ENCODE results near the gene CSF2RB. TPM values are rescaled to one million over a fixed set of nuclear protein-coding genes. Genes with fewer than 3 reads are reported as not detected.

CSF2RB gene
- total and polyA plus RNA-seq, 9 donors, result 0.53 to 2.3 (median 1.8) TPM

DNA sequence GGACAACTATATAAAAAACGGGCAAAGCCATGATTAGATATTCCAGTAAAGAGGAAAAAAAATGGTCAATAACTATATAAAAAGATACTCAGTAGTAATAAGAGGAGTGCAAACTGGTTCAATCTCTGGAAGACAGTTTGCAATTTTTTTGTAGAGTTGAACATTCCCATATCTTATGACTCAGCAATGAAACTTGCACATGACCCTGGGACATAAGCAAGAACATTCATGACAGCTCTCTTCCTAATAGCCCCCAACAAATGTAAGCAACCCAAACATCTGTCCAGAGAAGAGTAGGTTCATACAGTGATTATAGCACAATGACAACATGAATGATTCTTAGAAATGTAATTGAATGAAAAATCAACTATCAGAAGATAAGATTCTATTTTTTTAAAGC is 21.8 kb upstream of the CSF2RB start:
- DNase-seq, result no peak
- Histone ChIP-seq H3K9me3 (peaks cover 0 to 3% of the 10 kb centered on the region in 2 donors), H3K27ac (no peak overlapping the region), H3K27me3 (no peaks in the 10 kb centered on the region), H3K4me3 (no peak overlapping the region), H3K36me3 (no peaks in the 10 kb centered on the region), H3K4me1 (ENCODE audit: insufficient read depth) (no peaks in the 10 kb centered on the region)
- TF ChIP-seq, protein P1, sequence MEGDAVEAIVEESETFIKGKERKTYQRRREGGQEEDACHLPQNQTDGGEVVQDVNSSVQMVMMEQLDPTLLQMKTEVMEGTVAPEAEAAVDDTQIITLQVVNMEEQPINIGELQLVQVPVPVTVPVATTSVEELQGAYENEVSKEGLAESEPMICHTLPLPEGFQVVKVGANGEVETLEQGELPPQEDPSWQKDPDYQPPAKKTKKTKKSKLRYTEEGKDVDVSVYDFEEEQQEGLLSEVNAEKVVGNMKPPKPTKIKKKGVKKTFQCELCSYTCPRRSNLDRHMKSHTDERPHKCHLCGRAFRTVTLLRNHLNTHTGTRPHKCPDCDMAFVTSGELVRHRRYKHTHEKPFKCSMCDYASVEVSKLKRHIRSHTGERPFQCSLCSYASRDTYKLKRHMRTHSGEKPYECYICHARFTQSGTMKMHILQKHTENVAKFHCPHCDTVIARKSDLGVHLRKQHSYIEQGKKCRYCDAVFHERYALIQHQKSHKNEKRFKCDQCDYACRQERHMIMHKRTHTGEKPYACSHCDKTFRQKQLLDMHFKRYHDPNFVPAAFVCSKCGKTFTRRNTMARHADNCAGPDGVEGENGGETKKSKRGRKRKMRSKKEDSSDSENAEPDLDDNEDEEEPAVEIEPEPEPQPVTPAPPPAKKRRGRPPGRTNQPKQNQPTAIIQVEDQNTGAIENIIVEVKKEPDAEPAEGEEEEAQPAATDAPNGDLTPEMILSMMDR (IDR thresholded peaks at IDR 0.05), result no peak
- TF ChIP-seq EP300 (IDR thresholded peaks at IDR 0.05), result no peak
- no peak for TF ChIP-seq POLR2A (IDR thresholded peaks at IDR 0.05)
- WGBS, 3 donors, result 51 to 66% (median 63%) methylated on average over 1 of the region's 1 CpG
- intact Hi-C loops (cut with DNase I), result no loop called here

DNA sequence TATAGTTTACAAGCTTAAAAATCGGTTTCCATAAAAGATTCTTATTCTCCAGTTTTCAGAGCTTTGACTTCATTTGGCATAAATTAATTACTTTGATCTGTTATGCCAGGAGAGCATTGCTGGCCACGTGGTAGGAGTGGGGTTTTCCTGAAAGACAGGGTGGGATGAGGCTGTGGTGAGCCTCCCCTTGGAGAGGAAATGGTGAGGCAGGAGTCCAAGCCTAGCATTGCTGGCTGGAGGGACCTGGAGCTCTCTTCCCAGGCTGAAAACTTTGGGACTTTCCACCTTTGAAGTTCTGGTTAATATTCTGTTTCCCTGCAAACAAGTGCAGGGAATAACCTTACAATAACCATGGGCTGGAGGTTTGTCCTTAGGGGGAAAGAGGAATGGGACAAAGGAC is 21.1 kb upstream of the CSF2RB start:
- 25 to 42% (median 34%) methylated on average over 2 of the region's 2 CpGs for WGBS, 3 donors

DNA sequence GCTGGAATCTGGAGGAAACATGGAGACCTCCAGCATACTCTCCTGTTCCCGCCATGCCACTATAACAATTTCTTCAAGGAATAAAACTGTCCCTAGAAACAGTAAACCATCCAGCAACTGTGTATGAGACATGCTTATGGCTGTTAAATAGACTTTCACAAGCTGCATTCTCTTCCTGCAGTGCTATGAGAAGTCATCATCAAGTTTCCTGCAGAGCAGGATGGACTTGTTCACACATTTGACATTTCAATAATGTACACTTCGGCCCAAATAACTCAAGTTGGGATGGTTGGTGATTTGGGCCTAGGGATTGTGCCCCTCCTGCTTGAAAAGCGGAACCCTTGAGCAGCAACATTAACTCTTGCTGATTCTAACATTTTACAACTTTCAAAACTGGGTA is 20.2 kb upstream of the CSF2RB start:
- no peak overlapping the region for H3K27ac ChIP-seq
- peaks cover 0 to 3% of the 10 kb centered on the region in 2 donors for H3K9me3 ChIP-seq
- WGBS, 3 donors, result 81 to 93% (median 85%) methylated on average over 3 of the region's 3 CpGs
- DNase-seq, result no peak
- H3K36me3 ChIP-seq, result no peaks in the 10 kb centered on the region
- intact Hi-C loops (cut with DNase I), result no loop called here
- no peaks in the 10 kb centered on the region for H3K27me3 ChIP-seq
- no peaks in the 10 kb centered on the region for H3K4me1 ChIP-seq (ENCODE audit: insufficient read depth)
- TF ChIP-seq, protein P1 (IDR thresholded peaks at IDR 0.05), result no peak
- no peak overlapping the region for H3K4me3 ChIP-seq

More for the DNA sequence above, 21.1 kb upstream of the CSF2RB start:
- DNase-seq, result no peak
- Histone ChIP-seq H3K27me3 (no peaks in the 10 kb centered on the region), H3K4me1 (ENCODE audit: insufficient read depth) (no peaks in the 10 kb centered on the region), H3K36me3 (no peaks in the 10 kb centered on the region), H3K9me3 (peaks cover 0 to 3% of the 10 kb centered on the region in 2 donors), H3K27ac (no peak overlapping the region), H3K4me3 (no peak overlapping the region)
- TF ChIP-seq POLR2A (IDR thresholded peaks at IDR 0.05), result no peak
- TF ChIP-seq, protein P1 (IDR thresholded peaks at IDR 0.05), result no peak
- TF ChIP-seq EP300 (IDR thresholded peaks at IDR 0.05), result no peak
- intact Hi-C loops (cut with DNase I), result no loop called here

DNA sequence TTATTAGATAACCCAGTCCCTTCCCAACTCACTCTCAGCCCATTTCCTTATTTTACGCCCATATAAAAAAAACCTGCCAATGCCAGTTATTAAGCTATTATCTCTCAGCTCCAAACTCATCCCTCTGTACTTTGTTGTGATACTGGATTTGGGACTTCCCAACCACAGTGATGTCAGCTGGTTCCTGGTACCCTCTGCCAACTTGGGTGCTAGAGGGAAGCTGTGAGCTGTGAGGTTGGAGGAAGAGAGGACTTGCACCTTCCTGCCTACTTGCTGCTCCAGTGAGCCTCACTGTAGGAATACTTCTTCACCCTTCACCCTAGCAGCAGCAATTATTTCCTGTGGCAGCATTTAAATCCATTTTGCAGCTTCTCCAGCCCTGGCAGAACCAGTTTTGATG is 19.2 kb upstream of the CSF2RB start:
- Histone ChIP-seq H3K4me1 (ENCODE audit: insufficient read depth) (no peaks in the 10 kb centered on the region), H3K27me3 (no peaks in the 10 kb centered on the region), H3K27ac (no peak overlapping the region), H3K4me3 (no peak overlapping the region), H3K36me3 (no peaks in the 10 kb centered on the region), H3K9me3 (peaks cover 0 to 3% of the 10 kb centered on the region in 2 donors)
- no peak for DNase-seq
- 93 to 95% (median 93%) methylated on average over 1 of the region's 1 CpG for WGBS, 3 donors
- intact Hi-C loops (cut with DNase I), result no loop called here
- TF ChIP-seq, protein P1 (IDR thresholded peaks at IDR 0.05), result no peak
- TF ChIP-seq POLR2A (IDR thresholded peaks at IDR 0.05), result no peak
- TF ChIP-seq EP300 (IDR thresholded peaks at IDR 0.05), result no peak

DNA sequence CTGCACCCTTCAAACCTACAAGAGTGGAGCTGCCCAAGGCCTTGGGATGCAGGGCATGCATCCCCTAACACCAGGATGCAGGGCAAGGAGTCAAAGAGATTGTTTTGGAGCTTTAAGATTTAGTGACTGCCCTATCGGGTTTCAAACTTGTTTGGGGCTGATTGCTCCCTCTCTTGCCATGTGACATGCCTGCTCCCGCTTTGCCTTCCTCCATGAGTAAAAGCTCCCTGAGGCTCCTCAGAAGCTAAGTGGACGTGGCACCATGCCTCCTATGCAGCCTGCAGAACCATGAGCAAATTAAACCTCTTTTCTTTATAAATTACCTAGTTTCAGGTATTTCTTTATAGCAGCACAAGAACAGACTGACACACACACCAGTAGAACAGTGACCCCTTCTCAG is 15.8 kb upstream of the CSF2RB start:
- 47 to 62% (median 50%) methylated on average over 3 of the region's 3 CpGs for WGBS, 3 donors
- no peaks in the 10 kb centered on the region for H3K4me1 ChIP-seq (ENCODE audit: insufficient read depth)

More for the DNA sequence above, 15.8 kb upstream of the CSF2RB start:
- Histone ChIP-seq H3K4me3 (no peak overlapping the region), H3K9me3 (peaks cover 0 to 3% of the 10 kb centered on the region in 2 donors), H3K36me3 (no peaks in the 10 kb centered on the region), H3K27ac (no peak overlapping the region), H3K27me3 (no peaks in the 10 kb centered on the region)
- DNase-seq, result no peak
- no peak for TF ChIP-seq EP300 (IDR thresholded peaks at IDR 0.05)
- no peak for TF ChIP-seq POLR2A (IDR thresholded peaks at IDR 0.05)
- TF ChIP-seq, protein P1 (IDR thresholded peaks at IDR 0.05), result no peak
- intact Hi-C loops (cut with DNase I), result no loop called here
